Lower leg skin (tissue), 3 donors: Measurements from ENCODE around the gene NCOA3.

ENCODE experiments used
- CTCF ChIP-seq, 3 donors: fragments of 450-650 bp; IDR thresholded peaks; one replicate each; pipeline ENCODE4 v1.5.1; 2016; ENCODE audit warnings: antibody characterized with exemption in 3 of 3, mild to moderate bottlenecking in 3 of 3, moderate library complexity in 2 of 3
- POLR2A ChIP-seq, 2 donors: fragments of 450-650 bp; IDR thresholded peaks; one replicate each; pipeline ENCODE4 v1.6.1; 2016 to 2017; ENCODE audit warnings: antibody characterized with exemption in 2 of 2, mild to moderate bottlenecking in 1 of 2, moderate library complexity in 1 of 2

DNA sequence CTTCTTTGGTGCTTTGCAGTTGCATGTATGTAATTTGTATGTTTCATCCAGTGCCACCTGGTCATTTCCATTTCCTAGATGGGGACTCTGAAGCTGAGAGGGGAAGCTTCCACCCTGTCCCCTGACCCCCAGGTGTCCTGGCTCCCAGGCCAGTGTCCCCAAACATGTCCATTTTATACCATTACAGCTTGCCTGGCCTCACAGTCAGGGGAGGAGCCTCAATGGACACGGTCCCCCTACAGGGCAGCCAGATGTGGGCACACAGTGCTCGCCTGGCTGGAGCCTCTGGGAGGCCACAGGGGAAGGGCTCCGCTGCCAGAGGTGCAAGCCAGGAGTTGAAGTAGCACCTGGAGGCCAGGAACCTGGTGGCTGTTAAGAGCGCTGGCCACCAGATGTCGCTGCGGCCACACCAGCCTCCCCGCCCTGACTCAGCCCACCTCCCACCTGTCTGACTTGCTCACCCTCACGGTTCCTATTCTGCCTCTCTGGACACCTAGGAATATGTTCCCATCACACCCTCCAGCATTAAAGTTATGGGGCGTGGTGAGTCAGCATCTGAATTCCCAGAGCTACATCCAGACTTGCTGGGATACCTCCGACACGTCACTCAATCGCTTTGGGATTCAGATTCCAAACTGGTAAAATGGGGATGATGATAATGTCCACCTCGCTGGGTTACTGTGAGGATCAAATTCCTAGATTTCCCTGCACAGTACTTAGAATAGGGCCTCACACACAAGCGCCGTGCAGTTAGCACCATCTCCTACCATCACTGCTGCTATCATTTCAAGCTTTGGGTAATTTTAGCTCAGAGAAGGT, 176.2 kb downstream of the NCOA3 start:
- TF ChIP-seq CTCF (IDR thresholded peaks at IDR 0.05): peak in 1 of 3 donors; percentile 26
- TF ChIP-seq POLR2A (IDR thresholded peaks at IDR 0.05): no peak
